Omental fat pad (tissue), 4 donors: Measurements from ENCODE around the gene TBC1D16. TPM values are rescaled to one million over a fixed set of nuclear protein-coding genes. Genes with fewer than 3 reads are reported as not detected.
A peak's percentile ranks its signal among the peaks of the same experiment; 100 is the strongest.

Source experiments
- ATAC-seq: fragments of 150-250 bp; one replicate; pipeline ENCODE4 v1.9.1; 2016; ENCODE audit warnings: mild to moderate bottlenecking, moderate library complexity; ENCODE audit not compliant: low FRiP score
- DNase-seq: peaks from one replicate; pipeline ENCODE4 v3.0.0-alpha.2; 2019; ENCODE audit warnings: low spot score
- CTCF ChIP-seq, 3 donors: fragments of 450-650 bp; IDR thresholded peaks; one replicate each; pipeline ENCODE4 v1.5.1; 2016 to 2017; ENCODE audit warnings: antibody characterized with exemption in 3 of 3, mild to moderate bottlenecking in 3 of 3, moderate library complexity in 2 of 3
- total RNA-seq, 4 donors: library from RNA; depleted of rRNA; stranded (reverse); fragments of >200 nt; gene quantifications; one replicate each; pipeline ENCODE4 v1.1.0, GENCODE V29; 2016

Gene TBC1D16
- total RNA-seq, 4 donors from 2014 or later, result 46.1 to 97.9 (median 65.3) TPM

GRCh38 chr17:80030730-80031410 is 4.8 kb downstream of the TBC1D16 start:
- TF ChIP-seq CTCF (IDR thresholded peaks at IDR 0.05), result no peak
- DNase-seq, result no peak
- no peak for ATAC-seq

- TF ChIP-seq CTCF (IDR thresholded peaks at IDR 0.05), result no peak
- ATAC-seq (peak; percentile 69), DNase-seq (peak; percentile 27)
These were observed 6.3 kb downstream of the TBC1D16 start for GRCh38 chr17:80029258-80029974.

- ATAC-seq (no peak), DNase-seq (no peak)
- no peak for TF ChIP-seq CTCF (IDR thresholded peaks at IDR 0.05)
These were observed 7.6 kb downstream of the TBC1D16 start for GRCh38 chr17:80028030-80028429.

DNA sequence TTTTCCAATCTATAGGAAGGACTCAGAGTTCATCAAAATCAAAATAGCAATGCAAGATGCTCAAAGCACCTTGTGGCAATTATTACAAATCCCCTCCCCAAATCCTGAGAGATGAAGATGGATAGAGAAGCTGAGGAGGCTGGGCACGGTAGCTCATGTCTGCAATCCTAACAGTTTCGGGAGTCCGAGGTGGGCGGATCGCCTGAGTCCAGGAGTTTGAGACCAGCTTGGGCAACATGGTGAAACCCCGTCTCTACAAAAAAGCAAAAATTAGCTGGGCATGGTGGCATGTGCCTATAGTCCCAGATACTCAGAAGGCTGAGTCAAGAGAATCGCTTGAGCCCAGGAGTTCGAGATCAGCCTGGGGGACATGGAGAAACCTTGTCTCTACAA is 8.6 kb downstream of the TBC1D16 start:
- TF ChIP-seq CTCF (IDR thresholded peaks at IDR 0.05), result no peak
- no peak for ATAC-seq
- DNase-seq, result no peak

DNA sequence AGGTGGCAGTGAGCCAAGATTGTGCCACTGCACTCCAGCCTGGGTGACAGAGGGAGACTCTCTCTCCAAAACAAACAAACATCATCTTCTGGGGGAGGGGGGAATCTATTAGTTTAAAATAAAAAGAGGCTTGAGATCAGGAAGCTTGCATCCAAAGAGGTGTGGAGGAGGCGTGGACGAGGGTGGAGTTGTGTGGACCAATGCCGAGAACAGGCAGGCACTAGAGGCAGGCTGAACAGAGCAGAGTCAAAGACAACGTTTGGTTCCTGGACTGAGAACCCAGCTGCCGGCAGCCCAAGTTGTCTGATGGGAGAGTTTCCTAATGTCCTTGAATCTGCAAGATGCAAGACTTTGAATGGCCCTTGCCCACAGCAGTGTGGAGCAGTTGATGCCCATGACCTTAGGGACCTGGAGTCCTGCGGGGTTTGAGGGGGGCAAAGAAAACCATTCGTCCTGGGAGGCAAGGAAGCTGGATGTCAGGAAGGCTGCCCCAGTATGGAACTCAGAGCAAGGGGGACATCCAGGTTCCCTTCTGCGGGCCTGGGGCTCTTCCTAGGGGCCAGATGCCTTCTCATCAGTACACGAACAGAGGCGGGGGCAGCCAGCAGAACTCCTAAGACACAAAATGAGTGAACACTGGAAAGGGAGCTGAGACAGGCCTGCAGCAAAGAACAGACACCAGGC is 9.2 kb downstream of the TBC1D16 start:
- ATAC-seq, result no peak
- no peak for DNase-seq
- TF ChIP-seq CTCF (IDR thresholded peaks at IDR 0.05), result no peak

GRCh38 chr17:80025796-80026195 is 9.9 kb downstream of the TBC1D16 start:
- DNase-seq, result no peak
- no peak for TF ChIP-seq CTCF (IDR thresholded peaks at IDR 0.05)
- no peak for ATAC-seq
